Mesodermal cell (in vitro differentiated cells): ENCODE measurements around the gene DUSP22.
A peak's percentile ranks its signal among the peaks of the same experiment; 100 is the strongest.

ENCODE experiments used
- H3K27ac ChIP-seq: 2 replicates; pipeline ENCODE4 v1.7.0; 2013; ENCODE audit warnings: mild to moderate bottlenecking, low read depth, low read length, moderate library complexity; ENCODE audit not compliant: severe bottlenecking
- H3K36me3 ChIP-seq: 2 replicates; pipeline ENCODE4 v1.7.1; 2013; ENCODE audit warnings: mild to moderate bottlenecking, low read length, moderate library complexity; ENCODE audit not compliant: control insufficient read depth, insufficient read depth
- H3K4me1 ChIP-seq: one replicate; pipeline ENCODE4 v1.7.1; 2013; ENCODE audit warnings: mild to moderate bottlenecking, low read length; ENCODE audit not compliant: insufficient read depth, control insufficient read depth, poor library complexity, severe bottlenecking
- H3K4me3 ChIP-seq: 2 replicates; pipeline ENCODE4 v1.7.0; 2013; ENCODE audit warnings: low read length, control low read depth, mild to moderate bottlenecking; ENCODE audit not compliant: insufficient read depth, poor library complexity, severe bottlenecking; ENCODE audit errors: extremely low read depth
- H3K9me3 ChIP-seq: 2 replicates; pipeline ENCODE4 v1.7.1; 2013; ENCODE audit warnings: mild to moderate bottlenecking, low read length, moderate library complexity; ENCODE audit not compliant: control insufficient read depth
- WGBS, 2 experiments: methylation state at CpG; one replicate each; pipeline ENCODE4 v1.1.5; 2013; ENCODE audit warnings: missing lambda C conversion rate in 2 of 2; ENCODE audit not compliant: insufficient coverage in 2 of 2; 5-methylcytosine and 5-hydroxymethylcytosine counted together

DUSP22 gene

GRCh38 chr6:386688-387266 lies 94.5 kb downstream of the DUSP22 start:
- no peak overlapping the region for H3K4me3 ChIP-seq
- no peak overlapping the region for H3K27ac ChIP-seq
- no peaks in the 10 kb centered on the region for H3K36me3 ChIP-seq
- 88 to 90% methylated on average over 15 to 16 of the region's 18 CpGs for WGBS, 2 experiments
- no peaks in the 10 kb centered on the region for H3K4me1 ChIP-seq
- H3K9me3 ChIP-seq, result no peaks in the 10 kb centered on the region

GRCh38 chr6:387293-387741 lies 95.0 kb downstream of the DUSP22 start:
- 88 to 89% methylated on average over 9 to 11 of the region's 11 CpGs for WGBS, 2 experiments
- no peak overlapping the region for H3K27ac ChIP-seq
- H3K4me3 ChIP-seq, result no peak overlapping the region
- H3K36me3 ChIP-seq, result no peaks in the 10 kb centered on the region
- H3K4me1 ChIP-seq, result peaks cover 2% of the 10 kb centered on the region
- H3K9me3 ChIP-seq, result no peaks in the 10 kb centered on the region

DNA sequence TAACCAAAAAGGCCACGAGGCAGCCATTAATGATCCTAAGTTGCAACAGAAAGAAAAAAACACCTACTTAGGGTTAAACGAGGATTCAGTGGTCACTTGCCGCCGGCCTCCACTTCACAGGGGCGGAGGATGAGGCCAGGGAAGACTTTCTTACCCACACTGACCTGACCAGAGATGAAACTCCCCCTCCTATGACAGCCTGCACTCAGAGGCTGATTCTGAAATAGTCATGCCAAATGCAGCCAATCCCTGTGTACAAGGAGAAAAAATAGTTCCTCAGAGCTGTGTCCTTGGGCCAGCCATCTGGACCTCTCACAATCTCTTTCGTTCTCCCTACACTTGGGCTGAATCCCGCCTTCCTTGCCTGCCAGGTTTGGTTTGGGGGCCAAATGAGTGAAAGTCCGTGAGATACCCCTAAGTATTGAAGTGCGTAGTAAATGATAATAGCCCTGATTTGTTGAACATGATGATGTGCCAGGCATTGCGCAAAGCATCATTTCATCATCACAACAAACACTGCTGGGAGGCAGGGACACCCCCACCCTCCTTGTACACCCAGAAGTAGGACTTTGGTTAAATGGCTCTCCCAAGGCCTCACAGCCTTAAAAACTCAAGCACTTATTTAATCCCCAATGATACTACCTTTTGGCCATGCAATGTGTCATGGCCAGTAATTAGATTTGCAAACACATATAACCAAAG lies 96.1 kb downstream of the DUSP22 start:
- no peak overlapping the region for H3K27ac ChIP-seq
- no peaks in the 10 kb centered on the region for H3K36me3 ChIP-seq
- no peaks in the 10 kb centered on the region for H3K9me3 ChIP-seq
- WGBS, 2 experiments, result 85 to 89% methylated on average over 5 to 8 of the region's 10 CpGs
- no peak overlapping the region for H3K4me3 ChIP-seq
- H3K4me1 ChIP-seq, result peaks cover 5% of the 10 kb centered on the region

GRCh38 chr6:389143-389542 lies 96.9 kb downstream of the DUSP22 start:
- WGBS, 2 experiments, result 86 to 98% methylated on average over 5 to 6 of the region's 7 CpGs
- H3K27ac ChIP-seq, result no peak overlapping the region

GRCh38 chr6:389622-390021 lies 97.3 kb downstream of the DUSP22 start:
- Histone ChIP-seq H3K4me1 (peaks cover 5% of the 10 kb centered on the region), H3K4me3 (no peak overlapping the region), H3K36me3 (no peaks in the 10 kb centered on the region), H3K27ac (no peak overlapping the region), H3K9me3 (no peaks in the 10 kb centered on the region)
- WGBS, 2 experiments, result 66 to 68% methylated on average over 5 to 7 of the region's 8 CpGs

More at GRCh38 chr6:389143-389542, 96.9 kb downstream of the DUSP22 start:
- Histone ChIP-seq H3K4me3 (no peak overlapping the region), H3K36me3 (no peaks in the 10 kb centered on the region), H3K9me3 (no peaks in the 10 kb centered on the region), H3K4me1 (peaks cover 5% of the 10 kb centered on the region)

DNA sequence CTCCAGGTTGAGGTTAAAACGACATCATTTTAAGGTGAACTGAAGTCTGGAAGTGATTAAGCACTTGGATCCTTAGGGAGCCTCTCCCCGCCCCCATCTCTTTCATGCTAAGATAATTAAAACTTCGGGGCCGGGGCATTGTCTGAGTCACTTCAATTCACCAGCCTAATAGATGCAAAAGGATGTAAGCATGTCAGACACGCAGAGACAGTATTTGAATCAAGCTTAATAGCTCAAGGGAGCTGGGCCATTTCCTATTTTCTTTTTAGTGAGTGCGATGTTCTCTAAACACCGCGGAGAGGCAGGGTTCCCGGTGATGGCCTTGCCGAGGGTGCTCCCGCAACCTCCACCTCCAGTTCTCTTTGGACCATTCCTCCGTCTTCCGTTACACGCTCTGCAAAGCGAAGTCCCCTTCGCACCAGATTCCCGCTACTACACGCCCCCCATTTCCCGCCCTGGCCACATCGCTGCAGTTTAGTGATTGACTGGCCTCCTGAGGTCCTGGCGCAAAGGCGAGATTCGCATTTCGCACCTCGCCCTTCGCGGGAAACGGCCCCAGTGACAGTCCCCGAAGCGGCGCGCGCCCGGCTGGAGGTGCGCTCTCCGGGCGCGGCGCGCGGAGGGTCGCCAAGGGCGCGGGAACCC lies 98.7 kb downstream of the DUSP22 start:
- Histone ChIP-seq H3K4me3 (no peak overlapping the region), H3K36me3 (no peaks in the 10 kb centered on the region), H3K27ac (no peak overlapping the region), H3K4me1 (peaks cover 9% of the 10 kb centered on the region), H3K9me3 (no peaks in the 10 kb centered on the region)
- 0 to 2% methylated on average over 34 to 43 of the region's 44 CpGs for WGBS, 2 experiments

- H3K27ac ChIP-seq, result no peak within 1 kb of the TSS
- 1% methylated on average over 52 to 54 of the region's 82 CpGs for WGBS, 2 experiments
- no peaks in the 10 kb centered on the region for H3K36me3 ChIP-seq
- H3K9me3 ChIP-seq, result no peaks in the 10 kb centered on the region
- peak within 1 kb of the TSS; percentile 12 for H3K4me3 ChIP-seq
- peaks cover 9% of the 10 kb centered on the region for H3K4me1 ChIP-seq
Observed at GRCh38 chr6:391559-392440, 99.5 kb downstream of the DUSP22 start, which contains the start of gene IRF4. TSS of gene IRF4 (plus strand) at chr6:391752. CDS start at chr6:393153, 1,401 bp downstream.

DNA sequence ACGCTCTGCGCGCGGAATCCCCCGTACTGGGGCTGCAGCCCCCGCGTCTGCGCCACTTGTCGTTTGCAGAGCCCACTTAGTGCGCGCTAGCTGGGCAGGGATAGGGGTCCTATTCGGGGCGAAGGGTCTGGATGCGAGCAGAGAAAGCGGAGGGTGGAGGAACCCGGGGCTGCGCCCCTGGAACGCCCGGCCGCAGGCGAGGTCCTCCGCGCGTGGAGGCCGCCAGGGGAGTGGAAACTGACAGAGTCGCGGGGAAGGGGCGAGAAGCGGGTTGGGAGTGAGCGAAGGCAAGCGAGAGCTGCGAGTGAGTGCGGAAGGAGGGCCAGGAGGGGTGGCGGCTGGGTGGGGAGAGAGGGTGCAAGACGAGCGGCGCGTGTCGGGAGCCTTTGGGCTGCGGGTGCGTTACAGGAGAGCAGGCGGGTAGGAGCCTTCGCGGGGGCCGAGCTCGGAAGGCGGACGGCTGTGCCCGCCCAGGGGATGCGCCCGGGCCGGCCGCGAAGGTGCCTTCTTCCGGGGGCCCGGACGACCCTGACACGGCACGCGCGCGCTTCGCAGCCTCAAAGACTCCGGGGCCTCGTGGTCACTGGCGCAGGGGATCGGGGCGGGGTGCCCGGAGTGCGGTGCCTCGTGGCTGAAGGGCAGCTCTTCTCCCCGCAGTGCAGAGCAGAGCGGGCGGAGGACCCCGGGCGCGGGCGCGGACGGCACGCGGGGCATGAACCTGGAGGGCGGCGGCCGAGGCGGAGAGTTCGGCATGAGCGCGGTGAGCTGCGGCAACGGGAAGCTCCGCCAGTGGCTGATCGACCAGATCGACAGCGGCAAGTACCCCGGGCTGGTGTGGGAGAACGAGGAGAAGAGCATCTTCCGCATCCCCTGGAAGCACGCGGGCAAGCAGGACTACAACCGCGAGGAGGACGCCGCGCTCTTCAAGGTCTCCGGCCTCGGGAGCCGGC lies 100.4 kb downstream of the DUSP22 start:
- H3K4me3 ChIP-seq, result peak overlapping the region; percentile 14

DNA sequence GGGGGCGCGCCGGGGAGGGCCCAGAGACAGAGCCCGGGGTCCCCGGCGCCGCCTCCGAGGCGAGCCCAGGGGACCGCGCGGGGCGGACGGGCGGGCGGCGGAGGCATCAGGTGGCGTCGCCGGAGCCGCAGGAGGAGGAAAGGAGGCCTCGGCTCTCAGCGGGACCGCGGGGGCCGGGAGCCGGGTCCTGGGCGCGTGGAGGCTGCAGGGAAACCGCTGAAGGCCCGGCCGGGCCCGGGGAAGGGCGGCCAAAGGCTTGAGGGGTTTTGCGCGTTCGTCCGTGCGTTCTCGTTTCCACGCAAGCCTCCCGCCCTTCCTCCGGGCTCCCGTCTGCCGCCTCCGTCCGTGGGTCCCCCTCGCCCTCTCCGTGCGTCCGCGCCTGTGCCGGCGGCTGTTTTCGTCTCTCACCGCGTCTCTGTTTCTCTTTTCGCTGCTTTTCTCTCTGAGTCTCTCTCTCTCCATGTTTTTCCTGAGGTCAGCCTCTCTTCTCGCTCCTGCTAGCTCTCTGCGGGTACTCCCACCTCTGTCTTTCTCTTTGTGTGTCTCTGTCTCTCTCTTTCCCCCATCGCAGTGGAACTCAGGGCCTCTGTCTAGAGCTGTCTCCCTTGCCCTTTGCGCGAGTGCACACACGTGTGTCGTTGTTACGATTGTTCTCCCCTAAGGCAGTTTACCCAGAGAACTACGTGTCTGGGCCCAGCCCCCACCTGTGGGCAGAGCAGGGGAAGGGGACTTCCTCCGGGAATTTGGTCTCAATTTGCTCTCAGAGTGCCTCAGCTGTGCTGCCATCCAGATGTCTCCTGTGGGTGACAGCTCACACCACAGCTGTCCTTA lies 101.3 kb downstream of the DUSP22 start:
- WGBS, 2 experiments, result 5% methylated on average over 50 to 68 of the region's 68 CpGs
- Histone ChIP-seq H3K27ac (no peak overlapping the region), H3K4me3 (peak overlapping the region; percentile 14), H3K9me3 (no peaks in the 10 kb centered on the region), H3K4me1 (peaks cover 9% of the 10 kb centered on the region), H3K36me3 (no peaks in the 10 kb centered on the region)

More for the DNA sequence above, 100.4 kb downstream of the DUSP22 start:
- Histone ChIP-seq H3K9me3 (no peaks in the 10 kb centered on the region), H3K4me1 (peaks cover 9% of the 10 kb centered on the region), H3K27ac (no peak overlapping the region), H3K36me3 (no peaks in the 10 kb centered on the region)
- 1 to 2% methylated on average over 62 to 103 of the region's 108 CpGs for WGBS, 2 experiments
